Activated T-helper 9 cell treated with anti-CD3 and anti-CD28 coated beads, Interleukin-2, amount 50 U/mL, for 16 hours (primary cell): ENCODE results near the gene FREM2.

Source experiments
- DNase-seq: peaks from one replicate; pipeline ENCODE4 v3.0.0-alpha.2; 2020; ENCODE audit warnings: low read depth

Gene FREM2

GRCh38 chr13:38897521-38897920, 210.6 kb downstream of the FREM2 start:
- no peak for DNase-seq

- DNase-seq, result no peak
Measured at GRCh38 chr13:38898481-38898880, 211.6 kb downstream of the FREM2 start.

GRCh38 chr13:38899571-38899970, 212.7 kb downstream of the FREM2 start:
- DNase-seq, result no peak

DNA sequence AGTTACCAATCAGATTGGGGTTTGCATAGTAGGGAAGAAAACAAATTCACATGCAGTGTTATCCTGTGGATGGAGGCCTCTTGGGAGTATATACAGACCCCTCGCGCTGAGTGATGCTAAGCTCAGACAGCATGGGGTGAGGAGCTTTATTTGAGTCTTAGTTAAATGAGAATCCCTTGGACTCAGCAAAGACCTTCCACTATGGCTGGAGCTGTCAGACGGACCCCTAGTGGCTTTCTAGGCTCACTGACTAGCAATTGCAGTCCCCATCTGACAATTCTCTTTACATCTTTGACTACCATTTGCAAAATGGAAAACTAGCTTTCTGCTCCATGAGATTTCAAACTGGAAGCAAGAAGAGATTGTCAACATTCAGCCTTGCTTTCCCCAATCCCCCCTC, 213.3 kb downstream of the FREM2 start:
- no peak for DNase-seq

GRCh38 chr13:38902551-38902950, 215.7 kb downstream of the FREM2 start:
- no peak for DNase-seq

DNA sequence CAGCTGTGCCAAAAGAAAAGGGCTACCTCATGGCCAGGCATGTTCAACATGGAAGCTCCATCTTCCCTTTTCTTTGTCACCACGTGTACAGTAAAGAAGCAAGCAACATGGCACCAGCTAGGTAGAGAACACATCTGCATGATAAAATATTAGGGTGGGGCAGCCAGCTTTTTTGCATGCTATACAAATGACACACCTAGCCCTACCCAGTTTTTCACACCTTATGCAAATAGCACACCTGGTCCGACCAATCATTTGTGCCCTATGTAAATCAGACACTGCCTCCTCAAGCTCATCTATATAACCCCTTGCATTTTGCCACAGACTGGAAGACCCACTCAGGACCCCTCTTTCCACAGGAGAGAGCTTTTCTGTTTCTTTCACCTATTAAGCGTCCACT, 218.2 kb downstream of the FREM2 start:
- no peak for DNase-seq

GRCh38 chr13:38905861-38906260, 219.0 kb downstream of the FREM2 start:
- DNase-seq, result no peak

DNA sequence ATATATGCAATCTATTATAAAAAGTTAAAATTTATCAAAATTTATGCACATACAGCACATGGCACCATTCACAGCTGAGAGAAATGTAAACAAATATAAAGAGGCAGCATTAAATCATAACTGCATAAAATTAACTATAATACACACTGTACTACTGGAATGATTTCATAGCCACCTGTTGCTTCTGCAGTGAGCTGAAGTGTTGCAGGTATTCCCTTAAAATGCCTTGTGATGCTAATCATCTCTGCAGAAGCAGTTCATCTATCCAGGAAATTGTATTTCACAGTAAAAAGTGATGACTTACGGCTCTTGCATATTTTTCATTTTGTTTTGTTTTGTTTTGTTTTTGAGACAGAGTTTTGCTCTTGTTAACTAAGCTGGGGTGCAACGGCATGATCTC, 221.7 kb downstream of the FREM2 start:
- no peak for DNase-seq

- no peak for DNase-seq
Measured at GRCh38 chr13:38914070-38914469, 227.2 kb downstream of the FREM2 start.

- no peak for DNase-seq
Measured at GRCh38 chr13:38921081-38921480, 234.2 kb downstream of the FREM2 start.

- no peak for DNase-seq
Measured at GRCh38 chr13:38922170-38922569, 235.3 kb downstream of the FREM2 start.

- no peak for DNase-seq
Measured at GRCh38 chr13:38933786-38934185, 246.9 kb downstream of the FREM2 start.
